NCI-H2196 treated with DMSO at 0.1 percent for 48 hours (cell line): ENCODE results near the gene DAP3.
A peak's percentile ranks its signal among the peaks of the same experiment; 100 is the strongest.
"Not testable (repeated sequence)": the region's sequence is repeated elsewhere in the genome, so short reads cannot be mapped to it uniquely, and the experiment has no call there.

Experiments used
- DNase-seq: peaks from one replicate; lab custom pipeline; 2025; ENCODE audit not compliant: unreplicated experiment; lab: John Stamatoyannopoulos, UW

The DAP3 gene

DNA sequence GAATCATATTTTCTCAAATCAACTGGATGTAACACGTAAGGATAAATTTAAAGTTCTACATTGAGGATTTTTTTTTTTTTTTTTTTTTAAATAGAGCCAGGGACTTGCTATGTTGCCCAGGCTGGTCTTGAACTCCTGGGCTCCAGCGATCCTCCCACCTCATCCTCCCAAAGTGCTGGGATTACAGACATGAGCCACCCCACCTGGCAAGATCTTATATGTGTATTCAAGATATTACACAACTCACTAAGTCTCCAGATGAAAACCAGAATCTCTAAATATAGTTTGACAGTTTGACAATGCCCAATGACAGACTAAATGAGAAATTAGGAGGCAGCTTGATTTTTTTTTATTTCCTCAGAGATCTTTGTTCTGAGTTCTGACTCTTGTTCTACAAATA lies 7.1 kb upstream of the DAP3 start:
- DNase-seq, result no peak

- DNase-seq, result not testable (repeated sequence)
These were observed 1.1 kb upstream of the DAP3 start for GRCh38 chr1:155687705-155688323.

DNA sequence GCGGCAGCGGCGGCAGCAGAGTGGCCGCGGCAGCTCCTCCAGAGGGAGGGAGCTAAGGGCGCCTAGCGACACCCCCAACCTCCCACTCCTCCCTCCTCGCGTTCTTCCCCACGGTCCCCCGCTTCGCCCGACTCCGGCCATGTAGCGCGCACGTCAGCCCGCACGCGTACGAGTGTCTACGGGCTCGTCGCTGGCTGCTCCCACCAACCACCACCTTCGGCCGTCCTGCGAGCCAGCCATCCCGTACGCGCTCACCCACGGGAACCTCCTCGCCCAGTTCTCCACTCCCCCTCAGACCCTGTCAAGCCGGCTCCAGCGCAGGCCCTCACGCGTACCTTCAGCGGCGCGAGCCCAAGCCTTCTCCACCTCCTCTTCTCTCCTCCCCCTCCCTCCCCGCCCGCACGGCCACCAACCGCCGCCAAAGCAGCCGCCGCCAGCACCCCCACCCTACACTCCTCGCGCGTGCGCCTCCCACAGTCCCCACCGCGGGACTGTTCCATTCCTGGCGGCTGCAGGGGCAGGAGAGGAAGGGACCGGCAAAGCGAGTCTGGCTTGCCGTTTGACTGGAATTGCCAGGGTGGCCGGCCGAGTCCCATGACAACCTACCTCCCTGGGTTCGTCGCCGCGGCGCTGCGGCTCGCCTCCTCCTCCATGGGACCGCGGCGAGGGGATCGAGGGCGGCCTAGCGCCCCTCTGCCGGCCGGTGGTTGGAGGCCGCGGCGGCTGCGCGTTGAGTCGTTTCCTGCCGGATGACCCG lies 389 bp upstream of the DAP3 start, which contains the start of gene YY1AP1:
TSS of gene YY1AP1 (minus strand) at position 451 of the 757 bp plus-strand sequence. CDS start 8,338 bp downstream, outside the sequence.
- DNase-seq, result peak; percentile 81

DNA sequence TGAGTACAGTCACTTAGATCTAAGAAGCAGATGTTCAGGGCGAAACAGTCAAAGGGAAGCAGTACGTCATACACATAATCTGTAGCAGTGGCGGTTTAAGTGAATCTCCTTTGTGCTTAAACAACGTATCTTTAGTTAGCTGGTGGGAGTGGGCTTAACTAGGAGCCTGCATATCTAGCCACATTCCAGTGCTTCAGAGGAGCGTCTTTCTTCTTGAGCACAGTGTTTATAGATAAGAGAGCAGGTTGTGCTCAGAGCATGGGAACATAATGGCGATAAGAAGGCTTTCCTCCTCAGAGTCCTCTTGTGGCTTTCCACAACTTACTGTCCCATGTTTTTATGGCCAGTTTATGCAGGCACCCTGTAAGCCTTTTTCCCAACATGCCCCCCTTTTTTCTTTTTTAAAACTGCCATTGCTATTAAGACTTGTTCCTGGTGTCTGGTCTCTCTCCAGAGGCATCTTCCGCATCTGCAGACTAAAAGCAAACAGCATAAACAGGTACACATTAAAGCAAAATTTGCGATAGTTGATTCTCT lies 3.2 kb downstream of the DAP3 start:
- no peak for DNase-seq

GRCh38 chr1:155694167-155694566 lies 5.3 kb downstream of the DAP3 start:
- no peak for DNase-seq

DNA sequence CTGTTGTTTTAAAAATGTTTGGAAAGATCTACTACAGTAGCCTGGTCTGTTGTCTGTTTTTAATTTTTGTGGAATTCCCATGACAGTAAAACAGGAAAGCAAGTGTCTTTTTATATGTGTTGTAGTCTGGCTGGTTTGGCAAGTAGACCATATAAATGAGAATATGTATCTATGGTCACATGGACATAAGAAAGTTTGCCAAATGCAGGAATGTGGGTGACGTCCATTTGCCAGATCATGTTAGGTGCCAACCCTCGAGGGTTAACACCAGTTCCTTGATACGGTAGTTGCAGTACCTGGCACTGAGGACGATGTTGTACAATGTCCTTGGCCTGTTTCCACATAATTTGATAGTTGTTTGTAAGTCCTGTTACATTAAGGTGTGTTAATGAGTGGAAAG lies 6.2 kb downstream of the DAP3 start:
- no peak for DNase-seq

- DNase-seq, result no peak
These were observed 6.7 kb downstream of the DAP3 start for GRCh38 chr1:155695608-155696007.

- DNase-seq, result no peak
These were observed 7.6 kb downstream of the DAP3 start for GRCh38 chr1:155696524-155696923.

- DNase-seq, result no peak
These were observed 8.2 kb downstream of the DAP3 start for GRCh38 chr1:155697046-155697445.

DNA sequence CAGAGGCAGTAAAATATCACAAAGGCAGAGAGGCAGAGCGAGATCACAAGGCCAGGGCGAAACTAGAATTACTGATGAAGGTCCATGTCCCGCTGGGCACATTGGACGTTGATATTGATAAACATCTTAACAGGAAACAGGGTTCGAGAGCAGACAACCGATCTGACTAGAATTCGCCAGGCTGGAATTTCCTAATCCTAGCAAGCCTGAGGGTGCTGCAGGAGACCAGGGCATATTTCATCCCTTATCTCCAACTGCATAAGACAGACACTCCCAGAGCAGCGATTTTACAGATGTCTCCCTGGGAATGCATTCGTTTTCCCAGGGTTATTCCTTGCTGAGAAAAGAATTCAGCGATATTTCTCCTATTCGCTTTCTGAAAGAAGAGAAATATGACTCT lies 8.7 kb downstream of the DAP3 start:
- not testable (repeated sequence) for DNase-seq

DNA sequence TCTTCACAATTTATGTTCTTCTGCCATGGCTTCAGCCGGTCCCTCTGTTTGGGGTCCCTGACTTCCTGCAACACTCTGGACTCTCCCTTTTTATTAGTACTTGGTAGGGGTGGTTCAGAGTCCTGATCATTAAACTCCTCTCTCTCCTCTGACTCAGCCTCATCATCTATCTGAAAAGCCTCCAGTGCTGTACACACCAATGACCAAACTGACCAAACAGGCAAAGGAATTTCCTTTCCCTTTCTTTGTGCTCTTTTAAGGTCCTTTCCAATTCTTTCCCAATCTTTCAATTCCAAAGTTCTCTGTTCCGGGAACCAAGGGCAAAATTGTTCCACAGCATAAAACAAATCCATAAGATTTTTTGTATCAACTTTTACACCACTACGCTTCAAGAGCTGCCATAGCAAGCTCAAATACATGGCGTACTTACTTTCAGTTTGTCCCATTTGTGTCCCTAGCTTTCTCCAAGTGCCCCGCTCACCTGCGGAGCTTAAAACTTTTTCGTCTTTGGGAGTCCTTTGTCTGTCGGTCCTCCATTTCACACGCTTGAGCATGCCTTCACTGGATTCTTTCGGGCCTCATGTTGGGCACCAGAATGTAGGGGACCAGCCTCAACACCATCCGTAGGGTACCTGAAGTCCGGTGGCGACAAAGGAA lies 9.6 kb downstream of the DAP3 start:
- DNase-seq, result no peak

- DNase-seq, result not testable (repeated sequence)
These were observed 10.2 kb downstream of the DAP3 start for GRCh38 chr1:155699062-155699461.

DNA sequence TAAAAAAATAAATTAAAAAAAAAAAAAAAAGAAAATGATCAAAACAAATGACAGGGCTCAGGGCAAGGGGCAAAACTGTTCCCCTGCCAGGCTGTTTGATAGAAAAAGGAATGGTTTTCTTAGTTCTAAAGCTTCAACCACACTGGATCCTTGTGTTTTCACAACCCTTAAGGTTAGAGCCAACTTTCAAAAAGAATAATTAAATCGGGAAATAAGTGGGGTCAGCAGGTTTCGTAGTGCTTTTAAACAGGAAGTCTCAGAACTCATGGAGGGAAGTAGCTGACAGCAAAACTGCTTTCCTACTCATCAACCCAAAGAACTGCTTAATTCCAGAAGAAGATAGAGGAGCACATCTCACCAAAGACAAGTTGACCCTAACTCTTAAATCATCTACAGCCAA lies 12.8 kb downstream of the DAP3 start:
- not testable (repeated sequence) for DNase-seq

DNA sequence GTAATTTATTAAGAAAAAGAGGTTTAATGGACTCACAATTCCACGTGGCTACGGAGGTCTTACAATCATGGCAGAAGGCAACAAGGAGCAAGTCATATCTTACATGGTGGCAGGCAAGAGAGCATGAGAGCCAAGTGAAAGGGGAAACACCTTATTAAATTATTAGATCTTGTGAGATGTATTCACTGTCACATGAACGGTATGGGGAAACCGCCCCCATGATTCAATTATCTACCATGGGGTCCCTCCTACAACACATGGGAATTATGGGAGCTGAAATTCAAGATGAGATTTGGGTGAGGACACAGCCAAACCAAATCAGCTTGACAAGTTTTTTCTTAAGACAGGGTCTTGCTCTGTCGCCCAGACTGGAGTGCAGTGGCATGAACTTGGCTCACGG lies 14.3 kb downstream of the DAP3 start:
- DNase-seq, result no peak

GRCh38 chr1:155704414-155704813 lies 15.5 kb downstream of the DAP3 start:
- DNase-seq, result not testable (repeated sequence)

DNA sequence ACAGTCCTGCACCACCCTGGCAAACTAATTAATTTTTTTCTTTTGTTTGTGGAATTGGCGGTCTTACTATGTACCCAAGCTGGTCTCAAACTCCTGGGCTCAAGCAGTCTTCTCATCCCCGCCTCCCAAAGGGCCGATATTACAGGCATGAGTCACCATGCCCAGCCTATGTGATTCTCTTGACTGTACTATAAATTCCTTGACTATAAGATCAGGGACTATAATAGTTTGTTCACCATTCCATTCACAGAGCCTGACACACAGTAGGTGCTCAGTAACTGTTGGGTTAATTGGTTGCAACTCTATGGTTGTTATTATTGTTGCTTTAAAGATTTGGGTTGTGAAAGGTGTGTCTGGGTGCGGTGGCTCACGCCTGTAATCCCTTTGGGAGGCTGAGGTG lies 17.2 kb downstream of the DAP3 start:
- no peak for DNase-seq

DNA sequence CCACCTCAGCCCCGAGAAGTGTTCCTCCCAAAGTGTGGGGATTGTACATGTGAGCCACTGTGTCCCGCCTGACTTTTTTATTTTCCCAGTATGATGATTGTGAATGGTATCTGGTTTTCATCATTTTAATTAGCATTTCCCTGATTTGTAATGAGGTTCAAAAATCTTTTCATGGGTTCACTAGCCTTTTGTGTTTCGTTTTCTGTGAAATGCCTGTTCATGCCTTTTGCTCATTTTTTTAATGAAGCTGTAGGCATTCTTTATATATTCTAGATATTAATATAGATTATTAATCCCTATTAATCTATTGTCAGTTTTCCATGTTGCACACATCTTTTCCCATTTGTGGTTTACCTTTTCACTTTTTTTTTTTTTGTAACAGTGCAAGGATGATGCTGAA lies 20.5 kb downstream of the DAP3 start:
- DNase-seq, result no peak

DNA sequence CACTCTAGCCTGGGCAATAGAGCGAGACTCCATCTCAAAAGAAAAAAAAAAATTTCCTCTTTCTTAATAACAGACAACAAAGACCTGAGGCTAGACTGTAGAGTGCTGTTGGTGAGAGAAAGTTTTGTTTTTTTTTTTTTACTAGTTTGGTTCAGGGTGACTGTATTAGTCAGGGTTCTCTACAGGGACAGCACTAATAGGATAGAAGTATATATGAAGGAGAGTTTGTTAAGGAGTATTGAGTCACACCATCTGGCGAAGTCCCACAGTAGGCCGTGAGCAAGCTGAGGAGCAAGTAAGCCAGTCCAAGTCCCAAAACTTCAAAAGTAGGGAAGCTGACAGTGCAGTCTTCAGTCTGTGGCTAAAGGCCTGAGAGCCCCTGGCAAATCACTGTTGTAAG lies 22.6 kb downstream of the DAP3 start:
- not testable (repeated sequence) for DNase-seq

DNA sequence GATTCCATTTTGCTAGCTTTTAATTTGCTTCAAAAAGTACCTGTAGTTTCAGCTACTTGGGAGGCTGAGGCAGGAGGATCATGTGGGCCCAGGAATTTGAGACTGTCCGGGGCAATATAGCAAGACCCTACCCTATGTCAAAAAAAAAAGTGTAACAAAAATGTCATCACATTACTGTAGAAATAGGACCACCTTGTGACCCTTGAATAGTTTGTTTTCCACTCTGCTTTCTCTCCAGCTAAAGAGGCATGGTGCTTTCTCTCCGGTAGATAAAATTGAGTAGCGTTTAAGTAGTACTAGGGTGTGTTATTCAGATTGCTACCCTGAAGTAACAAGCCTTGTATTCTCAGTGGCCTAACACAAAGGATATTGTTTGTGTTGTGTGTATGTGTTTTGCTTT lies 23.7 kb downstream of the DAP3 start:
- not testable (repeated sequence) for DNase-seq

- DNase-seq, result no peak
These were observed 24.2 kb downstream of the DAP3 start for GRCh38 chr1:155713075-155713474.

- not testable (repeated sequence) for DNase-seq
These were observed 26.2 kb downstream of the DAP3 start for GRCh38 chr1:155715056-155715455.

- no peak for DNase-seq
These were observed 26.9 kb downstream of the DAP3 start for GRCh38 chr1:155715777-155716176.
